ENCODE measurements around the gene OTOR.

Gene OTOR

GRCh38 chr20:16752082-16752481 lies 3.9 kb downstream of the OTOR start:
- DNase-seq = no peak

- DNase-seq = no peak
Measured at GRCh38 chr20:16752901-16753300, 4.7 kb downstream of the OTOR start.

- DNase-seq = no peak
Measured at GRCh38 chr20:16758454-16759180, 10.5 kb downstream of the OTOR start.

GRCh38 chr20:16759181-16759563 lies 11.0 kb downstream of the OTOR start:
- DNase-seq = no peak

DNA sequence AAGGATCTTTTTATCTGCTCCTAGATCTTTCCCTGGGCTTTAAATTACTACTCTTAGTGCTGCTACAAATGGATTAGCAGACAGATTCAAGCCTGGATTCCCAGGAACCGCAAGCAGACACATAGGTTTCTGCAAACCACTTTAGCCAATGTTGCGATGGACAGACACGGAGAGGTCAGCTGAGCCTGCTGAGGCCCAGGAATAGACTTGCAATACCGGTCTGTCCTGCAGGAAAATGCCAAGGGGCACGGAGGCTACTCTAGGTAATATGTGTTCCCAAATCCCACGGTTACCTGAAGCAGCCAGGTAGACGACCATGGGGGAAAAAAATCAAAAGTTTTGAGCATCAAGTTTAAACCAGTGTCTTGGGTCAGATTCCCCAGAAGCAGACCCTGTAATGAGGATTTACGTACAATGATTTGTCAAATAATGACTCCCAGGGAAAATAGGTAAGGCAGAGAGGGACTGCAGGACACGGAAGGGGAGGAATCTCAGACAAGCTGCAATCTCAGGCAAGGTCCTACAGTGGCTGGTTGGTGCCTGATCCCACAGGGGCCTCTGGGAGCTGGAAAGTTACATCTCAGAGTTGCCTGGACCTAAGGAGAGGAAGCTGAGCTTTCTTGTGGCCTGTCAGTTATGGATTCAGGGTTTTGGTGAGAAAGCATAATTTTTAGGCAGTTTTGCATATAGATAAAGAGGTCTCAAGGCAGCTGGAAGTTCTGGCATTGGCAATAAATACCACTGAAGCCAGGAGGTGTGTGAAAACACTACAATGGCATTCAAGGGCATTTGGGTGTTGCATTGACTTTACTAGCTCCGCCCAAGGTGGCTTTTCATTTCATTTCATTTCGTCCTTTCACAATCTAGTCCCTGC lies 12.5 kb downstream of the OTOR start:
- DNase-seq = no peak

DNA sequence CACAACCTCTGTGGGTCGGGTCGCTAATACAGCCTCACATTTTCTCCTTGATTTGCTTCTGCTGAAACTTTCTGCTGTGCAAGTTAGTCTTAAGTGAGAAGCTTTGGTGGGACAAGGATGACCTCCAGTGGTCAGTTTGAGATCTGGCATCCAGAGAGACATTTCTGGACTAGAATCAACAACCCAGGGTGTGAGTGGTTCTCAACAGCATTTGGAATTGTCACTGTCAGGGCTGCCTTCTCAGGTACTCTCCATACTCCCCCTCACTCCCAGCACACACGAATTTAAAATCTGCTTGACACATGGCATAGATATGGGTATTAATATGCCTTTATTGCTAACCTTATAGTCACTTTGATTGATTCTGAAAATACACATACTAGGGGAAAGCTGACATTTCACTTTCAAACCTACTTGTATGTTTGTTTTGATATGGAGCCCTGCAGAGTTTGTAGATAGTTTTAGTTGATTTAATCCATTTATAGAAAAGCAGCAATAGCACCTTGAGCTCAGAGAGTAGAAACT lies 13.2 kb downstream of the OTOR start:
- DNase-seq = peak; percentile 74

GRCh38 chr20:16764560-16764959 lies 16.4 kb downstream of the OTOR start:
- DNase-seq = no peak

DNA sequence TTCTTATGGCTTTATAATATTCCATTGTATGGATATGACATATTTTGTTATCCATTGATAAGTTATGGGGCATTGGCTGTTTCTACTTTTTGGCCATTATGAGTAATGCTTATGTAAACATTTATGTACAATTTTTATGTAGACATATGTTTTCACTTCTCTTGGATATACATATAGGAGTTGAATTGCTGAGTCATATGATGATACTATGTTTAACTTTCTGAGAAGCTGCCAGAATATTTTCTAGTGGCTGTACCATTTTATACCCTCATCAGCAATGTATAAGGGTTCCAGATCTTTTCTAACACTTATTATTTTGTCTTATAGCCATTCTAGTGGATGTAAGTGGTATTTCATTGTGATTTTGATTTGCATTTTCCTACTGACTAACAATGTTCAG lies 23.1 kb downstream of the OTOR start:
- DNase-seq = no peak

DNA sequence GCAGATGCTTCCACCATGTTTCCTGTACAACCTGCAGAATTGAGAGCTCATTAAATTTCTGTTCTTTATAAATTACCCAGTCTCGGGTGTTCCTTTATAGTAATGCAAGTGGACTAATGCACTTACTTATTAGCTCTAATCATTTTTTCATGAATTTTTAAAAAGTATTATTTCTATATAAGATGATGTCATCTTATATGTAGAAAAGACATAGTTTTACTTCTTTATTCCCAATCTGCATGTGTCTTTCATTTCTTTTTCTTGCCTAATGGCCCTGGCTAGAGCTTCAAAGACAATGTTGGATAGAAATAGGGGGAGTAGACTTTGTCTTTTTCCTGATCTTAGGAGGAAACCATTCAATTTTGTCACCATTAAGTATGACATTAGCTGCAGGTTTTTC lies 27.8 kb downstream of the OTOR start:
- no peak for DNase-seq

DNA sequence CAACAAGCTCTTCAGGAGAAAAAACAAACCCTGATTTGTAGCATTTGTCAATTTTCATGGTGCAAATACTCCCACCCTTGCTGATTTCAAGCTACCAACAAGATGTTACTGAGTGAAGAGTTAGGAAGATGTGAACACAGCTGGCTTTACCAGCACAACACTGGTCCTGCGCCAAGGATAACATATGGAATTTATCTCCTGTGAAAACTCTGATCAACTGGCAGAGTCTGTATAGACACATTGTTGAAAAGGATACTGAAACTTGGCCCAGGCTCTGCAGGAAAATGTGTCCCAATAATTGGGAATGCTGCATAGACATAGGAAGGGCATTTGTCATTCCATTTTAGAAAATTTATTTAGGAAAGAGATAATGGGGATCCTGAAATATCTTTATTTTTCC lies 29.0 kb downstream of the OTOR start:
- DNase-seq = no peak

DNA sequence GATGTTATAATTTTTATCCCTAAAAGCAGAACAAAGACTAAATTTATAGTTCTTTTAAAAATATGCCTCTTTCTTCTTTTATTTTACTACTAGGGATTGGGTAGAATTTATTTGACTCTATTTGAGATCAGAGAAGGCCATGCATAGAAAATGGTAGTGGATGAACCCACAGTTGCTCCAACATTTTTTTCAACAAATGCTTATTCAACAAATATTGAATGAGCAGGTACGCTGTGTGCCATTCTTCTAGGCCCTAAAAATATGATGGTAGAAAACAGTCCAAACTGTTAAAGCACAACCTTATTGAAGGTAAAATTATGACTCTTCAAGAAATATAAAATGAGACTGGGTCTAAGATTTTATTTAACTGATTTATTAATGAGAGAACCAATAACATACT lies 30.0 kb downstream of the OTOR start:
- no peak for DNase-seq

GRCh38 chr20:16781496-16781895 lies 33.3 kb downstream of the OTOR start:
- DNase-seq = no peak

DNA sequence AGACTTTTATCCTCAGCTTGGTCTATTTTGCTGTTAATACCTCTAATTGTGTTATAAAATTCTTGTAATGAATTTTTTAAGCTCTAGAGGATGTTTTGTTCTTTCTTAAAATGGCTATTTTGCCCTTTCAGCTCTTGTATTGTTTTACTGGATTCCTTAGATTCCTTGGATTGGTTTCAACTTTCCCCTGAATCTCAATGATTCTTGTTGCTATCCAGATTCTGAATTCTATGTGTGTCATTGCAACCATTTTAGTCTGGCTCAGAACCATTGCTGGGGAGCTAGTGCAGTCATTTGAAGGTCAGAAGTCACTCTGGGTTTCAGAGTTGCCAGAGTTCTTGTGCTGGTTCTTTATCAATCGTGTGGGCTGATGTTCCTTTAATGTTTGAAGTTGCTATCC lies 37.1 kb downstream of the OTOR start:
- DNase-seq = no peak
